HCEC 1CT (cell line): Measurements from ENCODE around the gene HCLS1.
"Not testable (repeated sequence)": the region's sequence is repeated elsewhere in the genome, so short reads cannot be mapped to it uniquely, and the experiment has no call there.

Source experiments
- DNase-seq: peaks from one replicate; pipeline ENCODE4 v3.0.0-alpha.2; 2017

The HCLS1 gene, protein sequence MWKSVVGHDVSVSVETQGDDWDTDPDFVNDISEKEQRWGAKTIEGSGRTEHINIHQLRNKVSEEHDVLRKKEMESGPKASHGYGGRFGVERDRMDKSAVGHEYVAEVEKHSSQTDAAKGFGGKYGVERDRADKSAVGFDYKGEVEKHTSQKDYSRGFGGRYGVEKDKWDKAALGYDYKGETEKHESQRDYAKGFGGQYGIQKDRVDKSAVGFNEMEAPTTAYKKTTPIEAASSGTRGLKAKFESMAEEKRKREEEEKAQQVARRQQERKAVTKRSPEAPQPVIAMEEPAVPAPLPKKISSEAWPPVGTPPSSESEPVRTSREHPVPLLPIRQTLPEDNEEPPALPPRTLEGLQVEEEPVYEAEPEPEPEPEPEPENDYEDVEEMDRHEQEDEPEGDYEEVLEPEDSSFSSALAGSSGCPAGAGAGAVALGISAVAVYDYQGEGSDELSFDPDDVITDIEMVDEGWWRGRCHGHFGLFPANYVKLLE

DNA sequence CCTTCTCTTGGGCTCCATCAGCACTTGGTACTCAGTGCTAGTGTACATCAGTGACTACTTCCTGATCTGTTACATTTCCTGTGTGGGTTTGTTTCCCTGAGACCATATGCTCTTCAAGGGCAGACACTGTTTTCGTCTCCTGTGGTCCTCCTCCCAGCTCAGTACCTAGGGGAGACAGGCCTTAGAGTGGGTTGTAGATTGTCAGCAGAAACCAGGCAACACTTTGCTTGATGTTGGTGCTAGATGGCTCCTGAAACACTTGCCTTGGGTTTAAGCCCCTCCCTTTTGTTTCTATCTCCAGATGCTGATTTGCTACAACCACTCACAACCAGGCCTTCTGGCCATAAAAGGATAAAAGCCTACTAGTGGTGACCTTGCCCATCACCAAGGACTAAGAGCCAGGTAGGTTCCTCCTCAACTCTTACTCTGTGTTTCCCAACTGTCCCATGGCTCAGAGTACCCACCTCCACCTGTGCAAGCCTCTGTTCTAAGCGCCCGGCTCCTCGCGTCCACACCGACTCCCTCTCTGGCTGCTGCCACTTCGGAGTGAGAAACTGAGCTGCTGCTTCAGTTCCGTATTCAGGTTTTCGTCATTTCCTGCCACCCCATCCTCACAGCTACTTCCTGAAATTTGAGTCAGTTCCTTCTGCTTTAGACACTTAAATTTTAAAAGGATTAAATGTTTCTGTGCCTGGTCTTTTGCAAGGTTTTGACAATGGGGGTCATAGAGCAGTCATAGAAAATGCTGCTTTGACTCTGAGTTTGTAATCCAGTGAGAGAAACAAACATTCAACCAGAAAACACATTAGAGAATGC is at the start of gene HCLS1:
Gene HCLS1, minus strand, starts transcription at position 548 of the 816 bp plus-strand sequence. CDS start 2,556 bp downstream, outside the sequence.
- no peak for DNase-seq

DNA sequence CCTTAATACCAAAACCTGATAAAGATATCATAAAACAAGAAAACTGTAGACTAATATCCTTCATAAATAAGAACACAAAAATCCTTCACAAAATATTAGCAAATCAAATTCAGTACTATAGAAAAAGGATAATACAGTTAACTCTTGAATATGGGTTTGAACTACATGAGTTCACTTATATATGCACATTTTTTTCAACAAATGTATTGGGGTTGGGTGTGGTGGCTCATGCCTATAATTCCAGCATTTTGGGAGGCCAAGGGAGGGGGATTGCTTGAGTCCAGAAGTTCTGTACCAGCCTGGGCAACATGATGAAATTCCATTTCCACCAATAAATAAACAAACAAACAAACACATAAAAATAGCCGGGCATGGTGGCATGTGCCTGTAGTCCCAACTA is 49.6 kb upstream of the HCLS1 start:
- no peak for DNase-seq

DNA sequence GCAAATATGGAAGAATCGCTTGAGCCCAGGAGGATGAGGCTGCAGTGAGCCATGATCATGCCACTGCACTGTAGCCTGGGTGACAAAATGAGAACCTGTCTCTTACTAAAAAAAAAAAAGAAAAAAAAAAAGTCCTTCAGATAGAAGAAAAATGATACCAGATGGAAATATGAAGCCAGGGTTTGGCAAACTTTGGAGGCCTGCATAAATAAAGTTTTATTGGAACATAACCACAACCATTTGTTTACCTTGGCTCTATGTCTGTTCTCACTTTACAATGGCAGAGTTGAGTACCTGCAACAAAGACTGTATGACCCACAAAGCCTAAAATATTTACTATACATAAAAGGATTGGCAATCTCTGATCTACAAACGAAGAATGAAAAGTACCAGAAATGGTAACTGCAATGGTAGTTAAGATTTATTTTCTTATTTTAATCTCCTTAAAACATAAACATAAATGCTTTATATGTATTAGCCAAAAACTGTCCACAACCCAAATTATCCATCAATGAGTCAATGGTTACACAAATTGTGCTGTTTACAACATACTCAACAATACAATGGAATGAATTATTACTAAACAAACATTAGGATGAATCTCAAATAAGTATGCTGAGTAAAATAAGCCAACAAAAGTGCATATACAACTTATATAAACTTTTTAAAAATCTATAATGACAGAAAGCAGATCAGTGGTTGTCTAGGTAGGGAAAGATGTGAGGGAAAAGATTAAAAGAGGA is 47.0 kb upstream of the HCLS1 start:
- DNase-seq: peak; percentile 6

DNA sequence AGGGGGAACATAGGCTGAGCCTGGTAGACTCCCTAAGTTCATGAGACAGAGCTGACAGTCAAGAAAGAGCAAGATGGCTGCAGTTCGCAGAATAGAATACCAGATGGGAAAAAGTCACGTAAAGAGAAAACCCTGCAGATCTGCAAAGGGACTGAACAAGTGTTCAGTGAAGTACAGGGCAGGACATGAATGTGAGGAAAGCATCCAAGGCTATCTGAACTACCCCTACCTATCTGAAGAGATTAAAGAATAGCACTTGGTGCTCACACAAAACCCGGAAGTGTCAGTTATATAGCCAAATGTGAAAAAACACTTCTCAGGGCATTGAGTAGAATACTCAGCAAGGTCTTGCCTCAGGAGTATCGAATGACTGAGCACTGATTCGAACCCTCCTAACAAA is 44.8 kb upstream of the HCLS1 start:
- DNase-seq: no peak

DNA sequence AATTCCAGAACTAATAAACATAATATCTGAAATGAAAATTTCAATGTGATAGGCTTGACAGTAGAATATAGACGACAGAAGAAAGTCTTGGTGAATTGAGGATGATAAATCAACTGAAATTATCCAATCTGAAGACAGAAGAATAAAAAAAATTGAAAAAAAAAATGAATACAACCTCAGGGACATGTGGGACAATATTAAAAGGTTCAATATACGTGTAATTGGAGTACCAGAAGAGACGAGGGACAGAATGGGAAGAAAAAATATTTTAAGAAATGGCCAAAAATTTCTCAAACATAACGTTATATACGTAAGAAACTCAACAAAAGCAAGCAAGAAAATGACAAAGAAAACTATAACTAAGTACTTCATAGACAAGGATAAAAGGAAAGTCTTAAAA is 43.3 kb upstream of the HCLS1 start:
- DNase-seq: no peak

DNA sequence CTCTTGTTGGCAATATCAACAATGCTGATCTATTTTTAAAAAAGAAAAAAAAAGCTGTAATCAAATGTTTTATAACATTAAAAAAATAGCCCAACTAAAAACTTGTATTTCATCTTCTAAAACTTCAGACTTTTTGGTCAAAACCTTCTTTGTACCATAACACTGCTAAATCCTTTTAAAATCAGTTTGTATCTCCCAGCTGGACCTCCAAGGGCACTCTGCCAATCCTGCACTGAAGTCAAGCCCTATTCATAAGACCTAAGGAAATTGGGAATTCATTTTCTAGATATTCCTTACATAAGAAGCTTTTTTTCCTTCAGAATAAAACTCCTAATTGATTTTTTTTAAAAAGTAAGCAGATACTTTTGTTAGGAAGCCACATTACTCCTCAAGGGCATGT is 38.2 kb upstream of the HCLS1 start:
- DNase-seq: no peak

DNA sequence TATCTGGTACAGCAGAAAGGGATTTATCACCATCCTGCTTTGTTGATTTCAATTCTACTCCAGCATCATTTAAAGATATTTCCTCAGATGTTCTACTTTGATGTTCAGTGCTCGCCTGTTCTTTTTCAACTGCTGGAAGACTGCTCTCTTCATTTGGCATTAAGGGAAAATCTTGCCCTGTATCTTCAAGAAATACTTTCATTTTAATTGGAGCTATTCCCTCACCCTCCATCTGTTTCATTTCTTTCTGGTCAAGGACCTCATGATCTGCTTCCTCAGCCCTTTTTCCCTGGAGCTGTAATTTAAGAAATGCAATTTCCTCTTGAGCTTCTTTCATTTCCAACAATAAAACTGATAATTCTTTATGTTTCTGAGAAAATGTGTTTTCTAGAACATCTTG is 37.8 kb upstream of the HCLS1 start:
- DNase-seq: no peak

DNA sequence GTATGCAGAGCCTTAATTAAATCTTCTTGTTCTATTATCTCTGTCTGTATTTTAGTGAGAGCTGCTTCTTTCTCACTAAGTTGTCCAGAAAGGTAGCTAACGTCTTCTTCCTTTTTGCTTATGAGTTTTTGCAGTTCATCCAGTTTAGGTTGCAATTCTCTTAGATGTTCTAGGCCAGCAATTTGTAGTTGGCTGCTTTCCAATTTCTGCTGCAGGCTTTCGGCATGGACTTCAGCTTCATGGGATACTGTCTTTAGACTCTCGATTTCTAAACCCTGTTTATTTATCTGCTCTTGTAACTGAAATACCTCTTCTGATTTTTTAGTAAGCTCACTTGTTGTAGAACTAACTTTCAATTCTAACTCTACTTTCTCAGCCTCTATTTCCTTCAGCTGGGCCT is 35.5 kb upstream of the HCLS1 start:
- no peak for DNase-seq

DNA sequence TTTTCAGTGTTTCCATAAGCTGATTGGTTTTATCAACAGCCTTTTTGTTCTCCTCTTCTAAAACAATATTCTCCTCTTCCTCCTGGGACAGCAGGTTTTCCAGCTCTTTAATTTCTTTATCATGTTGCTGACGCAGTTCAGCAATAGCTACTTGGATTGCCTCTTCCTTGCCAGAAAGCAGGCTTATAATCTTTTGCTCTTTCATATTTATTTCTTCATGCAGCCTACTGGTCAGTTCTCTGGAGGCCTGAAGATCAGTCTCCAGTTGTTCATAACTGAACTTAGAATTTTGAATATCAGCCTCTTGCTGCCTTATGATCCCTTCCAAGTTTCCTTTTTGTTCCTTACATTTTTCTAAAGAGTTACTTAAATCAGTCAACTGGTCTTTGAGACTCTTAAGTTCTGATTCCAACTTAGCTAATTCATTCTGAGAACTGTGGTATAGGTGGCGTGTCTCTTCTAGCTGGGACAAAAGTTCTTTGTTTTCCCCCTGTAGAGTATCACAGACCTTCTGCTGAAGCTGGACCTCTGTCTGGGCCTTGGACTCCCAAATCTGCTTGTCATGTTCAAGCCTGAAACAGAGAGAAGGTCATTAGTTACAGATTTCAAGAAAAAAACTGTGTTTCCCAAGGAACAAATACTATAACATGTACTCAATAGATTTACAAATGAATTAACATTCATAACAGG is 31.5 kb upstream of the HCLS1 start:
- DNase-seq: no peak

DNA sequence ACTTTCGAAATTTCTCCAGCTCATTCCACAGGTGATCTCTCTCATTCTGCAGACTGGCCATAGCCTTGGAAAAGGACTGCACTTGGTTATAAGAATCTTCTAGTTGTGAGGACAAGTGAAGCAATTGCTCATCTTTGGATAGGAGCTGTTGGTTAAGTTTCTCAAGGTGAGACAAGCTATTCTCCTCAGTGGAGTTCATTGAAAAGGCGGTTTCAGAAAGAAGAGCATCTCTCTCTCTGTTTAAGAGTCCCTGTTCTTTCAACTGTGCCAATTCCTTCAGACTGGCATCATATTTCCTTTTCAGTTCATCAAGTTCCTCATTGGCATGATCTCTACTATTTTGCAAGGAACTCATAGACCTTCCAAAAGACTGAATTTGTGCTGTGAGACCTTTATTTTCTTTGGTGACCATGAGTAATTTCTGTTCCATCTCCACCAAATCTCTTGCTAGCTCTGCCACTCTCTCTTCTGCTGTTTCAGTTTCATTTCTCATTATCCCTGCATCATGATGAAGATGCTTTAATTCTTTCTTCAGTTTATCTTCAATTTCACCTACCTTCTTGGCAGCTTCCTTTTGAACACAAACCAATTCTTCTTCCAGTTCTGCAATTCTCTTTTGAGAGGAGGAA is 30.2 kb upstream of the HCLS1 start:
- DNase-seq: no peak

DNA sequence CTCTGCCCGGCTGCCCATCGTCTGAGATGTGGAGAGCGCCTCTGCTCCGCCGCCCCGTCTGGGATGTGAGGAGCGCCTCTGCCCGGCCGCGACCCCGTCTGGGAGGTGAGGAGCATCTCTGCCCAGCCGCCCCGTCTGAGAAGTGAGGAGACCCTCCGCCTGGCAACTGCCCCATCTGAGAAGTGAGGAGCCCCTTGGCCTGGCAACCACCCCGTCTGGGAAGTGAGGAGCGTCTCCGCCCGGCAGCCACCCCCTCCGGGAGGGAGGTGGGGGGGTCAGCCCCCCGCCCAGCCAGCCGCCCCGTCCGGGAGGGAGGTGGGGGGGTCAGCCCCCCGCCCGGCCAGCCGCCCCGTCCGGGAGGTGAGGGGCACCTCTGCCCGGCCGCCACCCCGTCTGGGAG is 28.0 kb upstream of the HCLS1 start:
- DNase-seq: not testable (repeated sequence)

DNA sequence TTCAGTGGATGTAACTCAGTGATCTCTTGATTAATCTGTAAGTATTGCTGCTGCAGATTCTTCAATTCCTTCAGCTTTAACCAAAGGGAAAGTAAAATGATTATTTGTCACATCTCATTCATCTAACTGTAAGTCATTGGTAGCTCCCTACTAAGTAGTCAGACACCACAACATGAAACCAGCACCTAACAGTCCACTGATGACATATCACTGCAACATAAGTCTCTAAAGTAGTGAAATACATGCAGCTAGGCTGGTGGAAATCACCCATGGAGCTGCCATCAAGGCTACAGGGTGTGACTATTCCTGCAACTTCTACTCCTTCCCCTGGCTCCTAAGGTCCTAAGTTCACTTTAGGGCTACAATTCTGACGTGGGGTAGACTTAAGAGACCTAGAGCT is 21.1 kb upstream of the HCLS1 start:
- DNase-seq: no peak

DNA sequence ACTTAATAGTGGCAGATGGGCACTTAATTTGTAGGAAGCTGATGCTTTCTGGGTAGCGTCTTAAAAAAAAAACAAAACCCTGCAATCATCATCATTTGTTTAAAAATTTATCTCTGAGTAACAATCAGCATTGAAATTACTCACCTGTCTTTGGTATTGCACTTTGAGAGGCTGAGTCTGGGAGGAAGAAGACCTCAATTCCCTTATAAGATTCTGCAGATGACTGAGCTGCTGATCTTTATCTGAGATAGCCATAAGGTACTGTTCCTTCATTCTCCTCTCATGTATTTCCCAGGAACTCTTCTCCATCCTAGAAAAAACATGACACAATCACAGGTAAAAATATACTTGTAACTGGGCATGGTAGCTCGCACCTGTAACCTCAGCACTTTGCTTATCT is 16.4 kb upstream of the HCLS1 start:
- no peak for DNase-seq

DNA sequence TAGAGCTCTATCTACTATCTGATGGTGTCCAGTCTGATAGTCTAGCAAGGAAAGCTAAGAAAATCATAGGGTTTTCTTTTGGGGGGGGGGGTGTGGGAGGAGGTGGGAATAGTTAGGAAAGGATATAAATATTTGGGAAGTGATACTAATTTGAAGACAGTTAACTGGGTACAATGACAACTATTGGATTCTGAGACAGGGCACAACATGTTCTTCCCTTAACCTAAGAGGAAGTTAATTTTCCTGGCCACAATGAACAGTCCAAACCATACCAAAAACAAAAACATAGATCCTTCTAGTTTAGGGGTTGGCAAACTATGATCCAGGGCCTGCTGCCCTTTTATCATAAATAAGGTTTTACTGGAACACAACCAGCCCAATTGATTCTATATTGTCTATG is 10.0 kb upstream of the HCLS1 start:
- DNase-seq: no peak

DNA sequence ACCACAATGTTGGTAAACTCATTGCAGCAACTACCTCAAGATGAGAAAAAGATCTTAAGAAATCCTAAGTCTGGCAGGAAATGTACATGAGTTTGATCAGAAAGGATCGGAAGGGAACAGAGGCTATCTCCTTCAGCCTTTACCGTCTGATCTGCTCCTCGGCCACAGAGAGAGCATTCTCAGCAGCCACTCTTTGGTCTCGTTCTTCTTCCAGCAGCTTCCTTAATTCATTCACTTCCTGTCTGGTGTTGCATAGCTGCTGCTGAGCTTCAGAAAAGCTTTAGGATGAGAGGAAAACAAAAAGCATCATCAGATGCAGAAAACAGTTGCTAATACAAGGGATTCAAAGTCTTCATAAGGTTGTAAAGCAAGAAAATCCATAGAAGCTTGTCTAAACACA is 6.6 kb upstream of the HCLS1 start:
- no peak for DNase-seq

DNA sequence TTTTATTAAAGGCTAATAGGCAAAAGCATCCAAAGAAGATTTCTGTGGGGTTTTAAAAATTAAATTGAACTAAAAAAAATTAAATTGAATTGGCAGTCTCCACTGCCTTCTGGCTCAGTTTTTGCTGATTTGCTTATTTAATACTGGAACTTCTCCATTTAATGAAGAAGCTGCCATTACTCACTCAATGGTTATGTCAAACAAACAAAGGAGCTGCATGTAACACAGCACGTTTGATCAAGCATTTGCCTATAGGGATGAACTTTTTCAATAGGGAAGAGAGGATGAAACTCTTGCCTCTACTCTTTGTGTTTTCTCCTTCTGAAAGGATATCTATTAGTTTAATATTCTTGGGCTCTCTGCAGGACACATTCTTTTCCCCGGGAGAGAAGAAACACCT is 4.8 kb upstream of the HCLS1 start:
- no peak for DNase-seq

DNA sequence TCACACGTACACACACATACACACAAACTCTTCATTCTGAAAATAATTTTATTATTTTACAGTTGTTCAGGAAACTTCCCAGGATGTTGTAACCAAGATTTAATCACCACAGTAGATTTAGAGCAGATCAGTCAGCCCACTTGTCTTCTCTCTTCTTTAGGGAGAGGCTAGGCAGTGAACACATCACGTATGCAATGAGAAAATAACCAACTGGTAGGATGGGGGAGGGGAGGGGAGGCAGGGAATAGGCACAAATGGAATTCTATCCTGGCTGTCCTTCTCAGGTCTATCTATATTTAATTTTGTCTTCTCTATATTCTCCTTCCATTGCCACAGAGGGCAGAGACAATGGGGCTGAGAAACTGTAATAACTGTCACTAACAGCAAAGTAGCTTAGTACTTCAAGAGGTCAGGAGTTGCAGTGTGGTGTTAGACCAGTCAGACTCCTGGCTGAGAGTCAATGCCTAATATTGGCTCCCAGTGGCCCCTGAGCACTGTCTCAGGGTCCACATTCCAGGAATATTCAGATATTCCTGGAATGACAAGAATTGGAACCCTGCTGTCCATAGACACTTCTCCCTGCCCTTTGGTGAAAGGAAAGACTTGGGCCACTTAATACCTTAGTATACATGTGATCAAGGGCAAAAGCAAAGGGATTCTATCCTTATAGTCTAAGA is 2.6 kb upstream of the HCLS1 start:
- no peak for DNase-seq

DNA sequence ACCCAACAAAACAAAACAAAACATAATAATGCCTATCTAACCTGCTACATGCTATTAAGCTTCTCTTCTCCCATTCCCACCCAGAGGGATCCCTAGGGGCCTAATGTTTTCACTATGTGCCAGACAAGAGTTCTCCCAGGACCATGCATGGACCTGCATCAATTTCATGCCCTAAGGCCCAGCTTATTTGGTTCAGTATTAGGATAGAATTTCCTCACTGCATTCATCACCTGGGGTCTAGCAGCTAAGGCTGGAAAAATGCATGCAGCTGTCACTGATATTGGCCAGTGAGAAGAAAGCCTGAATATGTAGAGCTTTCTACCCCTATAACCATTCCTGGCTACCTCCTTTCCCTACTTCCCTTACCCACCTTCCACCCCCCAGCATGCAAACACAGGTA is 2.0 kb upstream of the HCLS1 start:
- no peak for DNase-seq

DNA sequence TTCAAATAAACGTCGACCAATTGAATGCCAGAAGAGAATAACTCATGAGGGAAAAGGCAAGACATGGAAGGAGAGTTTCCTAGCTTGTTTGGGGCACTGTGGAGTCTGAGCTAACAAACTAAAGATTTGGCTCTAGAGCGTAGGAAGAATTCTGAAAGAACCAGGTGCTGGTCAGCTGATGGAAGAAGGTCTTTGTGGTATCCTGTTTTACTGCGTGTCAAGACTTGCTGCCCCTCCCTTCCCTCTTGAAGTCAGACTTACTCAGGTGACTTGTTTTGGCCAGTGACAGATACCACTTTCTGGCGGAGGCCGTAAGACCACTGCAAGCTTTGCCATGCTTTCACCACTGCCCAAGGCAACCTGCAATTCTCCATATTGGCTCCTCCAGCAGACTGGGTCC is 673 bp upstream of the HCLS1 start:
- DNase-seq: no peak

DNA sequence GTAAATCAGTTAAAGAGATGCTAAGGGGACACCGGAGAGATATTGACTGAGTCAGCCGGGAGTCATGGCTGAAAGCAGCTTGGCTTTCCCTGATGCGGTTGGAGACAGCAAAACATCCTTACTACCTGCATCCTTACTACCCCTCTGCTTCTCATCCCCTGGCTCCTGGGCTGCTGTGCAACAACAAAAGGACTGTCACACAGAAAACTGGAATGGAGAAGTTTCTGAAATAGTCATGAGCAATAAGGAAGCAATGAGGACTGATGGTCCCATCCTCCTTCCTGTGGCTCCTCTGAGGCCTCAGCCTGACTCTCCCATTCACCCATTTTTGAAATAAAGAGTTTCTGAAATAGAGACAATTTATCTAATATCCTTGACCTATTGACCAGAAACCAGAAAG is 1.1 kb downstream of the HCLS1 start:
- DNase-seq: no peak

DNA sequence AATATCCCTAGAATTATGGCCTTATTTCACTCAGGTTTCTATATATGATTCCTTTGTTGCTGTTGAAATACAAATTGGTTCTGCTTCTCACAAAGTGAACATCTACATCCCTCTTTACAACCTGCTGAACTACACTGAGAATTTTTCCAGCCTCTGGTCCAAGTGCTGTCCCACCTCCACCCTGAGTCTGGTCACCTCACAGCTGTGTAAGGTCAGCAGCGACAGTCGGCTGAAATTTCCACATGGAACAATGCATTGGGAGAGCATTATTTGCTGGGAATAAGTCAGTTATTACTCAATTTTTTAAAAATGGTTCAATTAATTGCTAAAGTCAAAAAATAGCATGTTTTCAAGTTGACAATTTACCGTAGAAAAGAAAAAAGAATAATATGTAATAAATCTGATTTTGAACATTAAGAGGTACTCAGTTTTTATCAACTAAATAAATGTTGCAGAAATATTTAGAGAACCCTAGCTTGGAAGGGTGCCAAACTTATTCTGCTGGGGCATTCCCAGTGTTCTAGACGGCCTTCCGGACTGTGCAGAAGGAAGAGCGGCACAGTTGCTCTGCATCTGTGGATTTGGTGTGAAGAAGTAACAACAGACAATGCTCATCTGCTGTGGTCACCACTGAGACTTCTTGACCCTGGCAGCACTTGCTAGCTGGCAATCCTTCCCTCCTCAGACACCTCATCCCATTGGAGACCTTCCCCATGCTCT is 1.8 kb downstream of the HCLS1 start:
- no peak for DNase-seq
